Measurements from ENCODE around the gene AWAT2.

GRCh38 chrX:69995362-69996112 lies 54.2 kb downstream of the AWAT2 start:
- TF ChIP-seq CTCF (IDR thresholded peaks at IDR 0.05) = no peak
- no peak for TF ChIP-seq POLR2A (IDR thresholded peaks at IDR 0.05)

All from esophagus squamous epithelium (tissue), 4 donors.